ENCODE measurements around the gene FXYD6. TPM values are rescaled to one million over a fixed set of nuclear protein-coding genes. Genes with fewer than 3 reads are reported as not detected.

FXYD6 gene
- total RNA-seq, 1 donor from 2014 or later = 21.5 TPM

DNA sequence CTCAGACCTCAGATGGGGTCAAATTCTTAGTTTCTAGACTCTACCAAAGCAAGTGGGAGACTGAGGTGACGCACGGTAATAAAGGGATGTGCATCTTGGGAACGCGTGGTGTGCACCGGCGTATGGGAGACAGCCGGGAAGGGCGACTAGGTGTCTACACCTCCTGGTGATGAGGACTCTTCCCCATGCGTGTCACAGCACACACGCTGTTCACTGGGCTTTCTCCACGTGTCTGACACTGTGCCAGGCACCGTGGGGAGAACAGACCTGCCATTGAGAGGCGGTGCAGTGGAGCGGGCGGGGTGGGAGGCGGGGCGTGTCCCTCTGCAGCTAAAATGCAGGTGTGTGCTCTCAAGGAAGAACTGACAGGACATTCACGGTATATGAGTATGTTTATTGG, 5.3 kb downstream of the FXYD6 start:
- DNase-seq (ENCODE audit: low spot score) = no peak

DNA sequence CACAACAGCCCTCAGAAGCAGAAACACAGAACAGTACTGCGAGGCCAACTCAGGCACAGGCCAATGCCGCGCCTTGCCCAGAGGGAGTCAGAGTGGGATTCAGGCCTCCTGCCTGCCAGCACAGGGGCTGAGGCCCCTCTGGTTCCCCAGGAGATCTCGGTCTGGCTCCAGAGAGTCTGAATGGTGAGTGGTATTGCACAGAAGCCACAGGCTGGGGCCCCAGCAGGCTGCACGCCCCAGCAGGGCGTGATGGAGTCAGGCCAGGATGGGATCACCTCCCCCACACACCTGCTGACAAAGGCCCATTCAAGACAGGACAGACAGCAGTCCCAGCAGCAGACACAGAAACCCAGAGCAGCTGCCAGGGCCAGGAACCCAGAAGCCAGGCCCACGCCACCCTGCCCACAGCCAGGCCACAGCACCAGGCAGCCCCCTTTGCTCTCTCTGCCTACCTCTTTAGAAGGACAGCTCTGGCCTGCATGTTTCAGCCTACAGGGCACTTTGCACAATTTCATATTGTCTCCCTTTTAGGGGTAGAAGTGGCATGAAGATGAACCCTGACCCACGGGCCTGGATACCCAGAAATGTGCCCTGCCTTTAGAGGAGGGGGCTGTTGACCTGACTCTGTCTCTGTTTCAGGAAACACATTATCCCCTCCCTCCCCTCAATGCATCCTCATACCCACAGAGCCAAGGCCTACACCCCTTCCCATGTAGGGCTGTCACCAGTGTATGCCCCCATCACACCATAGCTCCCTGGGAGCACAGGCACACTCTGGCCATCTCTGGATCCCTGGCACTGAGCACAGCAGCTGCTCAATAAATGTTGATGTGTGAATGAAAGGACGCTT, 6.1 kb downstream of the FXYD6 start:
- DNase-seq (ENCODE audit: low spot score) = no peak

GRCh38 chr11:117869604-117870003, 6.9 kb downstream of the FXYD6 start:
- no peak for DNase-seq (ENCODE audit: low spot score)

DNA sequence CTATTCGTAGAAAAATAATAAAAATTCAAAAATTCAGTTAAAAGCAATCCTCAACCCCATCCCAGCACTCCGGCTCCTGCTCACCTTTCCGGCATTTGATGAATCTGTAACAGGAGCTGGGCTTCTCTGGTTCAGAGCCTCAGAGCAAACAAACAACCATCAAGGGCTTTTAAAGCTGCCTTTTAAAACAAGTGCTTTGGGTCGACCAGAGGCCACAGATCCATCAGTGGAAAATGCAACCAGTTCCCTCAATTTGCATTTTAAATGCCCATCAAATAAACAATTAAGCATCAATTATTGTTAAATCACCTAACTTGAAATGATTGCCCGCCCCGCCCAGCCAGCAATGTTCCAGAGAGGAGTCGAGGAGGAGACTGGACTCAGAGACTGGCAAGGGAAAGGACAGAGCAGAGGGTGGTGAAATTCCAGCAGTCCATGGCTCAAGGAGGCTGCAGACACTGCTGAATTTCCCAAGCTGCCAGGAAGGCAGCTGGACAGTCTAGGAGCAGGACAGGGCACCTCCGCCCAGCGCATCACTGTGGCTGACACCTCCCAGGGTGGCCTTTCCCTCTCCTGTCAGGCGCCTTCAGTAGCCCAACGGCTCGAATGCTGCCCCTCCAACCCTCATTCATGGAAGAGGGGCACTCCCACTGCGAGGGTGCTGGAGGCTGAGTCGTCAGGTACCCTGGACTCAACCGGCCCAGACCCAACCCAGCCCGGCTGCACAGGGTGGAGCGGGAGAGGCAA, 7.5 kb downstream of the FXYD6 start:
- no peak for DNase-seq (ENCODE audit: low spot score)

DNA sequence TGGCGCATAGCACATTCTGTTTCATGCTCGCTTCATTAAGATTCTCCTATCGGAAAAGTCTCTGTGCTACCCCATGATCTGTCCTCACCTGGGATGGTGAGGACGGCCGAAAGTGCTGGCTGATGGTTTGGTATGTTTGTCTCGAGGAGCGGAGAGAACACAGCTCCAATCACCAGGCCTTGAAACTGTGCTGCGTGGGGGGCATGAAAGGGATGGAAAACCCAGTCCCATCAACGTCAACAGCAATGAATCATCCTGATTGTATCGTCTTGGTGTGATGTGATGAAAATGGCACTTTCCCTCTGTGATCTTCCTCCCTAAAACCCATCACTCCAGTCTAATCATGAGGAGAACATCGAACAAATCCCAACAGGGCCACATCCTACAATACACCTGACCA, 8.4 kb downstream of the FXYD6 start:
- no peak for DNase-seq (ENCODE audit: low spot score)

GRCh38 chr11:117866526-117866925, 9.9 kb downstream of the FXYD6 start:
- DNase-seq (ENCODE audit: low spot score) = peak; percentile 45

- DNase-seq (ENCODE audit: low spot score) = peak; percentile 33
Measured at GRCh38 chr11:117865546-117865945, 10.9 kb downstream of the FXYD6 start.

DNA sequence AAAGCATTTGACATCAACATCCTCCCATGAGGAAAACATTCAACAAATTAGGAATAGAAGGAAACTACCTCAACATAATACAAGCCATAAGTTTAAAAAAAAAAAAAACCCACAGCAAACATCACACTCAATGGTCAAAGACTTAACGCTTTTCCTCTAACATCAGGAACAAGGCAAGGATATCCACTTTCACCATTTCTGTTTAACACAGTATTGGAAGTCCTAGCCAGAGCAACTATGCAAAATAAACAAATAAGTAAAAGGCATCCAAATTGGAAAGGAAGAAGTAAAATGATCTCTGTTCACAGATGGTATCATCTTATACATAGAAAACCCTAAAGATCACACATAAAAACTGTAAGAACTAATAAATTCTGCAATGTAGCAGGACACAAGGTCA, 13.1 kb downstream of the FXYD6 start:
- DNase-seq (ENCODE audit: low spot score) = no peak

DNA sequence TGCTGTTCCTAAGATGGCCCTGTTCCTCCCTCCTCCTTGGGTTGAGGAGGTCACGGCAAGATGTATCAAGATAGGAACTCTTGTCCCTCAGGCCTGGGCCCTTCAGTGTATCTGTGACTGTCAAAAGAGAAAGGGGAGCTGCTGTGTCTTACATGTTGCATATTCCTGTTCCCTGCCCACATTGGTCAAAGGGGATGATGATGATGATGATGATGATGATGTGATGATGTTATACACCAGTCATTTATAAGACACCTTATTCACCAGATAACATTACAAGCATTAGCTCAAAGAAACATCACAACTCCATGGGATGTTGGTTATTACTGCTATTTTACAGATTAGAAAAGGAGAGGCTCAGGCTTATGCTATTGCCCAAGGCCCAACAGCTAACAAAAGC, 13.7 kb downstream of the FXYD6 start:
- DNase-seq (ENCODE audit: low spot score) = no peak

- DNase-seq (ENCODE audit: low spot score) = peak; percentile 74
Measured at GRCh38 chr11:117862019-117862725, 14.3 kb downstream of the FXYD6 start.

DNA sequence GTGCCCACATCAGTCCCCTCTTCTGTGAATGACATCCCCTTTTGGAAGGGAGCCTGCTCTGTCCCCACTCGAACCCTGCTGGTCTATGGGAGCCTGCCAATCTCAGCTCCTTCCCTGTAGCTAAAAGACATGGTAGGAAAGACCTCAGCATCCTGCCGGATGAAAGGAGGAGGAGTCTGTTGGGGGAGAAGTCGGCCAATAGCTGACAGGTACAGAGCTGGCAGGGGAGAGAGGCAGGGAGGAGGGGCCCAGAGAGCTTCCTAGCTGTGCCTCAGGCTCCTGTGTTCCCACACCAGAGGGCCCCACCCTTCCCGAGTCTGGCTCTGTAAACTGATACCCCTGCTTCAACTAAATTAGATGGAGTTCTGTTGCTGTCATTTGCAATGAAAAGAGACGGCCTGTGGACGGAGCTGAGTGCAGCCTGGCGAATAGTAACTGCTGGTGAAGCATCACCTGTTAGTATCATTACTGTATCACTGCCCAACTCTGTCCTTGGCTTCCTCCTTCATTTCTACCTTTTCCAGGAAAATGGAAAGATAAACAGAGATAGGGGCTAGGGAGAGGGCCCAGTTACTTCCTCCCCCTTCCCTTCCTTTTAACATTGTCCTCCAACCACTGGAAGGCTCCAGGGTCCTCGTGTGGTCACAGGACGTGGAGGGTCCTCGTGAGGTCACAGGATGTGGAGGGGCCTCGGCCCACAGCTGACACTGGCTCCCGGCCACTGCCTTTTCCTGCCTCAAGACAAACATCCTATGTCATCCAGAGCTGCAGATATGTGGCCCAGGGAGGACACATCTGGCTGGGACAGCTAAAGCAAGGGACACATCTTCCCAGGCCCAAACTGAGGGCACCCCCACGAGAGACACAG, 15.1 kb downstream of the FXYD6 start:
- peak; percentile 57 for DNase-seq (ENCODE audit: low spot score)

GRCh38 chr11:117860139-117860538, 16.3 kb downstream of the FXYD6 start:
- peak; percentile 28 for DNase-seq (ENCODE audit: low spot score)

GRCh38 chr11:117859488-117860112, 16.9 kb downstream of the FXYD6 start:
- peak; percentile 24 for DNase-seq (ENCODE audit: low spot score)

DNA sequence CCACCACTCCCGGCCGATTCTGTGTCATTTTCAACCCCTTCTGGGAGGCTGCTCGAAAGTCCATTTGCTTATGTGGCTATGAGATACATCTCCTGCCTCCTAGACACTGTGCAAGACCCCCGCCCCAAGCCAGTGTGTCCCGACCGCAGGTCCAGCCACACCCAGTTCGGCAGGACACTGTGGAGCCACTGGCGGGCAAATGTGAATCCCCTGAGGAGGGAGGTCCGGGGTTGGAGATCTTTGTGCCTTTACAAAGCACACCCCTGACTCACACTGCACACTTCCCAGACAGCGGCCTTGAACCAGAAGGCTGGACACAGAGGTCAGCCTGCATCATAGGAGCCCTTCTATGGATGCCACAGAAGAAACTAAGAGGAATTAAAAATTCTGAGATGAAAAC, 17.4 kb downstream of the FXYD6 start:
- peak; percentile 53 for DNase-seq (ENCODE audit: low spot score)

- peak; percentile 33 for DNase-seq (ENCODE audit: low spot score)
Measured at GRCh38 chr11:117857734-117858414, 18.6 kb downstream of the FXYD6 start.

- peak; percentile 49 for DNase-seq (ENCODE audit: low spot score)
Measured at GRCh38 chr11:117855912-117856651, 20.4 kb downstream of the FXYD6 start.

DNA sequence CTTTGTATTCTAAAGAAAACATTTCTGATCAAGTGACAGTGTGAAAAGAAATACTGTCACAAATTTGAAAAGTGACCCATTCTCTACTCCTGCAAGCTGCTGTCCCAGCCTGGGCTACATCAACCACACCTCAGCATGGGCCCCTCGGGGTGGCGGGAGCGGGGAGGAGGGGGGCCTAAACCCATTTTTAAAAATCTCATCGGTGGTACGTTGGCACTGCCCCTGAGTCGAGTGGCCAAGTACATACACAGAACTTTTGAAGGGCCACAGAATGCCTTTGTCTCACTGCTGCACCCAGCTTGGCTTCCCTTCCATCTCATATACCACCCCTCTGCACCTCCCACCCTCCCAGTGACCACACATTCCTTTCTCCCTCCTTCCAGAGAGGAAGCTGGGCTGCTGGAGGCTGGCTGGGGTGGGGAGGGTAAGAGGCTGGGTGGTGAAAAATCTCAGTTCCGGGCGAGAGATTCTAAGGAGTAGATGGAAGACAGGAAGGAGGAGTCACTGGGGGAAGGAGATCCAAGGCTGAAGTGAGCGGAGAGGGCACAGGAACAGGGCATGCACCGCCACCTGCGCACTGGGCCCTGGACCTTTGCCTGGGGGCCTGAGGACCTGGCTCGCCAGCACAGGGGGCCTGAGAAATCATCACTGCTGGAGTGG, 21.1 kb downstream of the FXYD6 start:
- DNase-seq (ENCODE audit: low spot score) = peak; percentile 69

DNA sequence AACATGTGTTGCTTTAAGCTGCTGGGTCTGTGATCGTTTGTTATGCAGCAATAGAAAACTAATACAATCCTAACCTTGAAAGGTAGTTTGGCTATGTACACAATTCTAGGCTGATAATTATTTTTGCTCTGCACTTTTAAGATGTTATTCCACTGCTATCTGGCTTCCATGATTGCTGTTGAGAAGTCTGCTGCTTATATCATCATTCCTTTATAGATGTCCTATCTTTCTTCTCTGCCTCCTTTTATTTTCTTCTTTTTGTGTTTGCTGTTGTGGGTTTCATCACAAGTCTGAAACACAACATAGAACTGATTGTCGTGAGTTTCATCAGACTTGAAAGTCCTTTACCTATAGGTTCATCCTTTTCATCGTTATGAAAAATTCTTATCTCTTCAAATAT, 24.1 kb downstream of the FXYD6 start:
- no peak for DNase-seq (ENCODE audit: low spot score)

GRCh38 chr11:117851852-117852251, 24.6 kb downstream of the FXYD6 start:
- peak; percentile 16 for DNase-seq (ENCODE audit: low spot score)

Measured in mesenteric fat pad (tissue), 1 donor.